GM18868 (cell line): Measurements from ENCODE around the gene KIR3DL2.
"Not testable (repeated sequence)": the region's sequence is repeated elsewhere in the genome, so short reads cannot be mapped to it uniquely, and the experiment has no call there.

Experiments
- ATAC-seq: cut with Tn5 transposase; IDR thresholded peaks from one replicate; pipeline ENCODE4 v1.9.1; 2021; ENCODE audit warnings: mild to moderate bottlenecking, moderate library complexity; ENCODE audit not compliant: unreplicated experiment

The KIR3DL2 gene

DNA sequence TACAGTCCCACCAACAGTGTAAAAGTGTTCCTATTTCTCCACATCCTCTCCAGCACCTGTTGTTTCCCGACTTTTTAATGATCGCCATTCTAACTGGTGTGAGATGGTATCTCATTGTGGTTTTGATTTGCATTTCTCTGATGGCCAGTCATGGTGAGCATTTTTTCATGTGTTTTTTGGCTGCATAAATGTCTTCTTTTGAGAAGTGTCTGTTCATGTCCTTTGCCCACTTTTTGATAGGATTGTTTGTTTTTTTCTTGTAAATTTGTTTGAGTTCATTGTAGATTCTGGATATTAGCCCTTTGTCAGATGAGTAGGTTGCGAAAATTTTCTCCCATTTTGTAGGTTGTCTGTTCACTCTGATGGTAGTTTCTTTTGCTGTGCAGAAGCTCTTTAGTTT lies 13.2 kb downstream of the KIR3DL2 start:
- ATAC-seq: not testable (repeated sequence)

- no peak for ATAC-seq
Measured at GRCh38 chr19:54871696-54872095, 21.5 kb downstream of the KIR3DL2 start.

- no peak for ATAC-seq
Measured at GRCh38 chr19:54873990-54874389, 23.7 kb downstream of the KIR3DL2 start, which contains the start of gene FCAR. Gene FCAR (plus strand): TSS chr19:54874235. CDS start chr19:54874290, 55 bp downstream.

GRCh38 chr19:54875506-54875905 lies 25.3 kb downstream of the KIR3DL2 start:
- ATAC-seq: no peak

DNA sequence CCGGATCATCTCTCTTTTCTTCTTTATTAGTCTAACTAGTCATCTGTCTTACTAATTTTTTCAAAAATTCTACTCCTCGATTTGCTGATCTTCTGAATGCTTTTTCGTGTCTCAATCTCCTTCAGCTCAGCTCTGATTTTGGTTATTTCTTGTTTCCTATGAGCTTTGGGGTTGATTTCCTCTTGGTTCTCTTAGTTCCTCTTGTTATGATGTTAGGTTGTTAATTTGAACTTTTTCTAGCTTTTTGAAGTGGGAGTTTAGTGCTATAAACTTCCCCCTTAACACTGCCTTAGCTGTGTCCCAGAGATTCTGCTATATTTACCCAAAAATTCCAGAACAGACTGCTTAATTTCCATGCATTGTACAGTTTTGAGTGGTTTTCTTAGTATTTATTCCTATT lies 27.2 kb downstream of the KIR3DL2 start:
- ATAC-seq: no peak

- no peak for ATAC-seq
Measured at GRCh38 chr19:54881884-54882283, 31.6 kb downstream of the KIR3DL2 start.

DNA sequence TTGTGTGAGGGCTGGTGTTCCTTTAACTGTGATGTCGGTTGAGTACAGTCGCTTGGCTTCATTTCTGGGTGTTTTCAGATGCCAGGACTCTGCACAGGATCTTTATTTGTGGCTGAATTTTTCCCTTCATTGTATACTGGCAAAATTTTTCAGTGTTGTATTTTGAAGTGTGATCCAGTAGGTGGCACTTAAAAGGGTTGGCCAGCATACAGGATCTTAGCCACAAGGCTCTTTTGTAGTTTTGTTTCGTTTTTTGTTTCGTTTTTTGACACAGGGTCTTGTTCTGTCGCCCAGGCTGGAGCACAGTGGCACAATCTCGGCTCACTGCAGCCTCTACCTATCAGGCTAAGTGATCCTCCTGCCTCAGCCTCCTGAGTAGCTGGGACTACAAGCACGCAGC lies 32.5 kb downstream of the KIR3DL2 start:
- no peak for ATAC-seq

DNA sequence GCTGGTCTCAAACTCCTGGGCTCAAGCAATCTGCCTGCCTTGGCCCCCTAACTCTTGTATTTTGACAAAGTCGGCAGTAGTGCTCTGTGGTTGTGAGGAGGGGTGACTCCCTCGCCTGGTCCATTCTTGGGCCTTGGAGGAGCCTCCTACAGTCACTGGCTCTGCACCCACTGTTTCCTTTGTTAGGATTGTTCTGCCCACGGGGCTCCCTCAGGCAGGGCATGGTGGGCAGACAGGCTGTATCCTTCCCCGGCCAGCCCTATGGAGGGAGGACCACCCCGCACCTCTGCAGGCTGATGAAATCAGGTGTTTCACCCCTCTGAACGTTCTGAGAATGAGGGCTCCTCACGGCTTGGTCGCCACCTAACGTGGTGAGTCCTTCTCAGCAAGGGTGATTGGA lies 33.0 kb downstream of the KIR3DL2 start:
- ATAC-seq: no peak

GRCh38 chr19:54888239-54888638 lies 38.0 kb downstream of the KIR3DL2 start:
- ATAC-seq: no peak

DNA sequence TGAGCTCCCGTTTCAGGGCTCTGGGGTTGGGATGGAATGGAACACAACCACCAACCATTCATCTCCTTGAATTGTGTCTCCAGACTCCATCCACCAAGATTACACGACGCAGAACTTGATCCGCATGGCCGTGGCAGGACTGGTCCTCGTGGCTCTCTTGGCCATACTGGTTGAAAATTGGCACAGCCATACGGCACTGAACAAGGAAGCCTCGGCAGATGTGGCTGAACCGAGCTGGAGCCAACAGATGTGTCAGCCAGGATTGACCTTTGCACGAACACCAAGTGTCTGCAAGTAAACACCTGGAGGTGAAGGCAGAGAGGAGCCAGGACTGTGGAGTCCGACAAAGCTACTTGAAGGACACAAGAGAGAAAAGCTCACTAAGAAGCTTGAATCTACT lies 39.3 kb downstream of the KIR3DL2 start:
- no peak for ATAC-seq

GRCh38 chr19:54893406-54893805 lies 43.2 kb downstream of the KIR3DL2 start:
- no peak for ATAC-seq

DNA sequence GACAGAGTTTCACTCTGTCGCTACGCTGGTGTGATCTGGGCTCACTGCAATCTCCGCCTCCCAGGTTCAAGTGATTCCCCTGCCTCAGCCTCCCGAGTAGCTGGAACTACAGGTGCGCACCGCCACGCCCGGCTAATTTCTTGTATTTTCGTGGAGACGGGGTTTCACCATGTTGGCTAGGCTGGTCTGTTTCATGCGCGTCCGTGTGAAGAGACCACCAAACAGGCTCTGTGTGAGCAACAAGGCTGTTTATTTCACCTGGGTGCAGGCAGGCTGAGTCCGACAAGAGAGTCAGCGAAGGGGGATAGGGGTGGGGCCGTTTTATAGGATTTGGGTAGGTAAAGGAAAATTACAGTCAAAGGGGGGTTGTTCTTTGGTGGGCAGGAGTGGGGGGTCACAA lies 43.9 kb downstream of the KIR3DL2 start:
- not testable (repeated sequence) for ATAC-seq

GRCh38 chr19:54896036-54896435 lies 45.8 kb downstream of the KIR3DL2 start:
- ATAC-seq: no peak

DNA sequence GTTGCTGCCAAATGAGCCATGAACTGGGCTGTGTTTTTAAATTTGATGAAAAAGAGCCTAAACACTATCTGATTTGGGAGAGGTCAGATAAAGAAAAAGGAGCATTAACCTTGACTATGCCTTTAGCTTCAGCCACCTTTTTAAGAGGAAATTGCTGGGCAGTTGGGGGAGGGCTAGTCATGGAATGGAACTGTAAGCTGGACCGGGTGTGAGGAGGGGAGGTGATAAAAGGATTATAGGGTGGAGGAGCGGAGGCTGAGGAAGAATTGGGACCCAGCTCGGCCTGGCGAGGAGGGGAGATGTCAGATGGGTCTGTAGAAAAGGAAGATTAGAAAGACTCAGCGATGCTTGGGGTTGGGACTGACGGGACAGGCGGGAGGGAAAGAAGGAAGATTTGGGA lies 48.4 kb downstream of the KIR3DL2 start:
- not testable (repeated sequence) for ATAC-seq

- not testable (repeated sequence) for ATAC-seq
Measured at GRCh38 chr19:54899646-54900045, 49.4 kb downstream of the KIR3DL2 start.

DNA sequence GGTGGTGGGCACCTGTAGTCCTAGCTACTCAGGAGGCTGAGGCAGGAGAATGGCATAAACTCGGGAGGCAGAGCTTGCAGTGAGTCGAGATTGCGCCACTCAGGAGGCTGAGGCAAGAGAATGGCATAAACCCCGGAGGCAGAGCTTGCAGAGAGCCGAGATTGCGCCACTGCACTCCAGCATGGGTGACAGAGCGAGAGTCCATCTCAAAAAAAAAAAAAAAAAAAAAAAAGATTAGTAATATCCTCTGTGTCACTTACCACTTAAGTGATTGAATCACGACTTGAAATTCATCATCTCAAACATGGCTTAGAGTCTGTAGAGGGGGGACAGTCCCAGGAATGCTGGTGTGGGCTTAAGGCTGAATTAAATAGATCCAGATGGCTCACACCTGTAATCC lies 50.9 kb downstream of the KIR3DL2 start:
- ATAC-seq: not testable (repeated sequence)

DNA sequence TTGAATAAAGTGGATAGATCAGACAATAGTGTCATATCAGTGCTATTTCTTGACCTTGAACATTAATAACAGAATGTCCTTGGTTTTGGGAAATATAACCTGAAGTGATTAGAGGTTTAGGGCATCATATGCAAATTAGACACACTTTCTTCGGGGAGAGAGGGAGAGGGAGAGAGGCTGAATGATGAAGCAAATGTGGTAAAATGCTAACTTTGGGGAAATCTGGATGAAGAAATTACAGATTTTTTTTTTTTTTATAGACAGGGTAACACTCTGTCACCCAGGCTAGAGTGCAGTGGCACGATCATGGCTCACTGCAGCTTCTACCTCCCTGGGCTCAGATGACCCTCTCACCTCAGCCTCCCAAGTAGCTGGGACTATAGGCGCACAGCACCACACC lies 51.8 kb downstream of the KIR3DL2 start:
- ATAC-seq: no peak

- no peak for ATAC-seq
Measured at GRCh38 chr19:54903303-54903702, 53.1 kb downstream of the KIR3DL2 start.

- ATAC-seq: not testable (repeated sequence)
Measured at GRCh38 chr19:54904261-54904660, 54.0 kb downstream of the KIR3DL2 start.

GRCh38 chr19:54905421-54905802 lies 55.2 kb downstream of the KIR3DL2 start:
- no peak for ATAC-seq

DNA sequence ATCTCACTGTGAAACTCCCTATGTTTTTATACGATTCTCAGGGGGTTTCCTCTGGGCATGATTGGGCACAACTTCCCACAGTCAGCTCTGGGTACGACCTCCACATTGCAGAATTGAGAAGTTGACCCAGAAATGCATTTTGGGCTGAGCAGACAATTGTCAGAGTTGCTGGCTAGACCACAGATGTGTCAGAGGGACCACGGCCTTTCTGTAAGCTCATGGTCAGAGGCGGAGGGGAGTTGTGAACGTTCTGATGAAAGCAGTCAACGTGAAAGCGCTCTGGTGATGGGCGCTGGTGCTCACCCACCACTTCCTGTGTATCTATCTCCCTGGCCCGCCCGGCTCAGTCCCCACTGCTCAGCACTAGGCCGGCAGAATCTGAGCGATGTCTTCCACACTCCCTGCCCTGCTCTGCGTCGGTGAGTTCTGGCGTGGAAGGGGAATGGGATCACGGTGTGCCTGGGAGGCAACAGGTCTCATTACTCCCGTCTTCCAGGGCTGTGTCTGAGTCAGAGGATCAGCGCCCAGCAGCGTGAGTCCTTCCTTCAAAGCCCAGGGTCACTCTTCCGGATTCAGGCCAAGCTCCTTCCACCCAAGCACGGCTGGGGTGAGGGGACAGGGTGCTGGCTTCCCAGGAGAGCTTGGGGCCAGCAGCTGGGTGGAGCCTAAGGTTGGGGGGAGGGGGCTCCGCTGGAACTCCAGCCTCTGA lies 55.7 kb downstream of the KIR3DL2 start, which contains the start of gene NCR1:
Gene NCR1, plus strand, starts transcription at position 346 of the 709 bp plus-strand sequence. Its CDS starts 40 bp downstream, at position 386.
- no peak for ATAC-seq

GRCh38 chr19:54906819-54907218 lies 56.6 kb downstream of the KIR3DL2 start:
- ATAC-seq: no peak

DNA sequence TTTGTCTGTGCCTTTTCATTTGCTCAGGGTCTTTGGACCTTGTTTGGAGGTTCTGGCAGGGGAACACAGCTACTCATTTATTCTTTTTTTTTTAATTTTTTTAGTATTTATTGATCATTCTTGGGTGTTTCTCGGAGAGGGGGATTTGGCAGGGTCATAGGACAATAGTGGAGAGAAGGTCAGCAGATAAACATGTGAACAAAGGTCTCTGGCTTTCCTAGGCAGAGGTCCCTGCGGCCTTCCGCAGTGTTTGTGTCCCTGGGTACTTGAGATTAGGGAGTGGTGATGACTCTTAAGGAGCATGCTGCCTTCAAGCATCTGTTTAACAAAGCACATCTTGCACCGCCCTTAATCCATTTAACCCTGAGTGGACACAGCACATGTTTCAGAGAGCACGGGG lies 57.7 kb downstream of the KIR3DL2 start:
- not testable (repeated sequence) for ATAC-seq
